ENCODE data around the gene SLC31A2. TPM values are rescaled to one million over a fixed set of nuclear protein-coding genes. Genes with fewer than 3 reads are reported as not detected.

The SLC31A2 gene
- total and polyA plus RNA-seq, 2 donors (not counting 1 experiment from before 2014, with no cell fraction given): 0.67 to 2.3 TPM

DNA sequence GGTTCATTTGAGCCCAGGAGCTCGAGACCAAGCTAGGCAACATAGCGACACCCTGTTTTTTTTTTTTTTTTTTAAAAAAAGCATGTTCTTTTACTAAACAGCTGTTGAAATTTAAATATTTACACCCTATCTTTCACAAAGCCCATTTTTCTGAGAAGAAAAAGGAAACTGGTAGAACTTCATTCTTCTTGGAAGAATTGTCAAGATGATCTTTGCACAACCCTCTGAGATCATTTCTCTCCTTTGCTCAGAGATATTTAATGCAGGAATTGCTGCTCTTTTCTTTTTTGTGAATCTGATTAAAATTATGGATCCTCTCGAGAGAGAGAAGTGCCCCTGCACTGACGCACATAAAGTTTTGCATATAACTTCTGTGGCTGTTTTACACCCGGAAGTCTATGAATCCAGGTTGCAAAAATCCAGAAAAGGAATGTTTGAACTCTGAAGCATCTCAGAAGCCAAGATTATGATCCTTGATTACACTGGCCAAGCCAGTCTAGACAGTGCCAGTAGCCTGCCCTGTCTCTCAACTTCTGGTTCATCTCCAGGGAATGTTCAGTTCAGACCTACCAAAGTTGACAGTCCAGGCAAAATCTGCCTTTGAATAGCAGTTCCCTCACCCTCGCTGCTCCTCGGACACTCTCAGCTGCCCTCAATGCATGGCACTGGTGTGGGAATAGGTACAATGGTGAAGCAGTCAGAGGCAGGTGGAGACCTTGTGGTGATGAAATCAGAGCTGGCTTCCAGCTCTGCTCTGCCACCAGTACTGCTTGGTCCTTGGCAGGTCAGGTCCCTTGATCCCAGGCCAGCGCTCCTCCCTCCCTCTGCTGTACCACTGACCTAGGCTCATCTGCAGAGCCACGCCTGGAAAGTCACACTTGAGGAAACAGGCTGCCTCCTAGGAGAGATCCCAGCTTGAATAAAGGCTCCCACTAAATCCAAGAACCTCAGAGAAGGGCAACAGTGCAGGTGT is 13.3 kb upstream of the SLC31A2 start:
- ChIA-PET CTCF (no interaction called here), POLR2A (no interaction called here)
- Mint-ChIP-seq H3K27ac (no peak overlapping the region), H3K27me3 (peaks cover 19% of the 10 kb centered on the region), H3K4me1 (no peaks in the 10 kb centered on the region), H3K4me3 (no peak overlapping the region), H3K9me3 (ENCODE audit: insufficient read depth) (peaks cover 6% of the 10 kb centered on the region)
- ATAC-seq (ENCODE audit: low read depth): no peak
- DNase-seq: no peak
- Histone ChIP-seq H3K4me3 (ENCODE audit: control extremely low read depth in 1 of 5, extremely low read depth in 1 of 5, insufficient read depth in 1 of 5, low read depth in 2 of 5, low read length in 4 of 5) (no peak overlapping the region), H3K27ac (ENCODE audit: low read length in 2 of 2) (no peak overlapping the region), H2AFZ (ENCODE audit: insufficient read depth, low read depth, low read length, poor library complexity, severe bottlenecking) (no peak overlapping the region), H3K79me2 (ENCODE audit: control insufficient read depth, insufficient read depth, low read length) (no peaks in the 10 kb centered on the region), H3K27me3 (replicated peaks in 1 of 4; ENCODE audit: control extremely low read depth in 1 of 4, control insufficient read depth in 3 of 4, insufficient read depth in 4 of 4, low read length in 3 of 4) (peaks cover 0 to 3% (median 1%) of the 10 kb centered on the region in 4 experiments), H3K4me1 (ENCODE audit: control insufficient read depth in 2 of 2, insufficient read depth in 2 of 2, low read length in 2 of 2) (no peaks in the 10 kb centered on the region), H3K4me2 (replicated peaks; ENCODE audit: low read depth, low read length, poor library complexity, severe bottlenecking) (no peak overlapping the region), H3K36me3 (replicated peaks in 1 of 2; ENCODE audit: control extremely low read depth in 1 of 2, control insufficient read depth in 1 of 2, extremely low read depth in 1 of 2, insufficient read depth in 2 of 2, low read length in 1 of 2) (no peaks in the 10 kb centered on the region), H3K9me3 (ENCODE audit: control extremely low read depth in 1 of 3, control insufficient read depth in 2 of 3, insufficient read depth in 1 of 3, low read length in 2 of 3) (peaks cover 0 to 6% (median 2%) of the 10 kb centered on the region in 3 donors), H3K9ac (ENCODE audit: low read length) (no peak overlapping the region), H4K20me1 (ENCODE audit: control insufficient read depth, insufficient read depth, low read length, poor library complexity, severe bottlenecking) (no peaks in the 10 kb centered on the region)
- 72% methylated on average over 6 of the region's 9 CpGs for WGBS (ENCODE audit: insufficient coverage)
- TF ChIP-seq, protein P1, sequence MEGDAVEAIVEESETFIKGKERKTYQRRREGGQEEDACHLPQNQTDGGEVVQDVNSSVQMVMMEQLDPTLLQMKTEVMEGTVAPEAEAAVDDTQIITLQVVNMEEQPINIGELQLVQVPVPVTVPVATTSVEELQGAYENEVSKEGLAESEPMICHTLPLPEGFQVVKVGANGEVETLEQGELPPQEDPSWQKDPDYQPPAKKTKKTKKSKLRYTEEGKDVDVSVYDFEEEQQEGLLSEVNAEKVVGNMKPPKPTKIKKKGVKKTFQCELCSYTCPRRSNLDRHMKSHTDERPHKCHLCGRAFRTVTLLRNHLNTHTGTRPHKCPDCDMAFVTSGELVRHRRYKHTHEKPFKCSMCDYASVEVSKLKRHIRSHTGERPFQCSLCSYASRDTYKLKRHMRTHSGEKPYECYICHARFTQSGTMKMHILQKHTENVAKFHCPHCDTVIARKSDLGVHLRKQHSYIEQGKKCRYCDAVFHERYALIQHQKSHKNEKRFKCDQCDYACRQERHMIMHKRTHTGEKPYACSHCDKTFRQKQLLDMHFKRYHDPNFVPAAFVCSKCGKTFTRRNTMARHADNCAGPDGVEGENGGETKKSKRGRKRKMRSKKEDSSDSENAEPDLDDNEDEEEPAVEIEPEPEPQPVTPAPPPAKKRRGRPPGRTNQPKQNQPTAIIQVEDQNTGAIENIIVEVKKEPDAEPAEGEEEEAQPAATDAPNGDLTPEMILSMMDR (IDR thresholded peaks at IDR 0.05): no peak
- no peak for TF ChIP-seq EZH2 (IDR thresholded peaks at IDR 0.05; ENCODE audit: borderline replicate concordance, insufficient read depth, low read depth, low read length, poor library complexity, severe bottlenecking)
- intact Hi-C loops (cut with micrococcal nuclease): no loop called here

DNA sequence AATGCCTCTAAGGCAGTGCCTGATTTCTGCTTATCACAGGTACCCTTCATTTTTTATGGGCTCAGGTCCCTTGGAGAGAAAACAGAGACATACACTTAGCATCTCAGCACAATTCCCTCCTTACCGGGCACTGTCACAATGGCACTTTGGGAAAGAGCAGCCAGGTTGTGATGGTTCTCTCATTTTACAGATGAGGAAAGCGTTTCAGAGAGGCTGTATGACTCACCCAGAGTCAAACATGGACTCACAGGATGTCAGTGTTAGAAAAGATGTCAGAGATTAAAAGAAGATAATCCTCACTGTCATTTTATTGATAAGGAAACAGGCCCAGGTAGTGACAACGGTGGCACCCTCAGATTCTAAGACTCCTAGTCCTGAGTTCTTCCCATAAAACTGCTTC is 12.0 kb upstream of the SLC31A2 start:
- Histone ChIP-seq H2AFZ (ENCODE audit: insufficient read depth, low read depth, low read length, poor library complexity, severe bottlenecking) (no peak overlapping the region), H3K4me3 (ENCODE audit: control extremely low read depth in 1 of 5, extremely low read depth in 1 of 5, insufficient read depth in 1 of 5, low read depth in 2 of 5, low read length in 4 of 5) (no peak overlapping the region), H3K4me1 (ENCODE audit: control insufficient read depth in 2 of 2, insufficient read depth in 2 of 2, low read length in 2 of 2) (no peaks in the 10 kb centered on the region), H3K27me3 (replicated peaks in 1 of 4; ENCODE audit: control extremely low read depth in 1 of 4, control insufficient read depth in 3 of 4, insufficient read depth in 4 of 4, low read length in 3 of 4) (peaks cover 0 to 15% (median 6%) of the 10 kb centered on the region in 4 experiments), H3K4me2 (replicated peaks; ENCODE audit: low read depth, low read length, poor library complexity, severe bottlenecking) (no peak overlapping the region), H3K9me3 (ENCODE audit: control extremely low read depth in 1 of 3, control insufficient read depth in 2 of 3, insufficient read depth in 1 of 3, low read length in 2 of 3) (peaks cover 0 to 8% (median 2%) of the 10 kb centered on the region in 3 donors), H3K36me3 (replicated peaks in 1 of 2; ENCODE audit: control extremely low read depth in 1 of 2, control insufficient read depth in 1 of 2, extremely low read depth in 1 of 2, insufficient read depth in 2 of 2, low read length in 1 of 2) (no peaks in the 10 kb centered on the region), H4K20me1 (ENCODE audit: control insufficient read depth, insufficient read depth, low read length, poor library complexity, severe bottlenecking) (no peaks in the 10 kb centered on the region), H3K79me2 (ENCODE audit: control insufficient read depth, insufficient read depth, low read length) (no peaks in the 10 kb centered on the region), H3K27ac (ENCODE audit: low read length in 2 of 2) (no peak overlapping the region), H3K9ac (ENCODE audit: low read length) (no peak overlapping the region)
- no peak overlapping the region for H3K27ac Mint-ChIP-seq
- no peak overlapping the region for H3K4me3 Mint-ChIP-seq
- WGBS (ENCODE audit: insufficient coverage): 68% methylated on average over 3 of the region's 3 CpGs
- ChIA-PET POLR2A (no interaction called here), CTCF (no interaction called here)
- ATAC-seq (ENCODE audit: low read depth) (no peak), DNase-seq (no peak)
- intact Hi-C loops (cut with micrococcal nuclease): no loop called here
- no peaks in the 10 kb centered on the region for H3K4me1 Mint-ChIP-seq
- peaks cover 28% of the 10 kb centered on the region for H3K27me3 Mint-ChIP-seq
- H3K9me3 Mint-ChIP-seq (ENCODE audit: insufficient read depth): peaks cover 6% of the 10 kb centered on the region
- TF ChIP-seq, protein P1 (IDR thresholded peaks at IDR 0.05): no peak
- no peak for TF ChIP-seq EZH2 (IDR thresholded peaks at IDR 0.05; ENCODE audit: borderline replicate concordance, insufficient read depth, low read depth, low read length, poor library complexity, severe bottlenecking)
